Stimulated activated CD8-positive, alpha-beta memory T cell treated with anti-CD3 and anti-CD28 coated beads, Interleukin-12 subunit alpha, Interleukin-12 subunit beta, amount 100 ng/mL, for 4 hours (primary cell): Measurements from ENCODE around the gene SINHCAF.
A peak's percentile ranks its signal among the peaks of the same experiment; 100 is the strongest.
"Not testable (repeated sequence)": the region's sequence is repeated elsewhere in the genome, so short reads cannot be mapped to it uniquely, and the experiment has no call there.

Experiments
- DNase-seq: peaks from one replicate; pipeline ENCODE4 v3.0.0-alpha.2; 2020; ENCODE audit warnings: low read depth

The SINHCAF gene, protein sequence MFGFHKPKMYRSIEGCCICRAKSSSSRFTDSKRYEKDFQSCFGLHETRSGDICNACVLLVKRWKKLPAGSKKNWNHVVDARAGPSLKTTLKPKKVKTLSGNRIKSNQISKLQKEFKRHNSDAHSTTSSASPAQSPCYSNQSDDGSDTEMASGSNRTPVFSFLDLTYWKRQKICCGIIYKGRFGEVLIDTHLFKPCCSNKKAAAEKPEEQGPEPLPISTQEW

GRCh38 chr12:31325877-31326631 is at the start of gene SINHCAF:
TSS of gene SINHCAF (minus strand) at chr12:31326150. CDS start at chr12:31298204, 27,946 bp downstream.
- DNase-seq = peak; percentile 98

DNA sequence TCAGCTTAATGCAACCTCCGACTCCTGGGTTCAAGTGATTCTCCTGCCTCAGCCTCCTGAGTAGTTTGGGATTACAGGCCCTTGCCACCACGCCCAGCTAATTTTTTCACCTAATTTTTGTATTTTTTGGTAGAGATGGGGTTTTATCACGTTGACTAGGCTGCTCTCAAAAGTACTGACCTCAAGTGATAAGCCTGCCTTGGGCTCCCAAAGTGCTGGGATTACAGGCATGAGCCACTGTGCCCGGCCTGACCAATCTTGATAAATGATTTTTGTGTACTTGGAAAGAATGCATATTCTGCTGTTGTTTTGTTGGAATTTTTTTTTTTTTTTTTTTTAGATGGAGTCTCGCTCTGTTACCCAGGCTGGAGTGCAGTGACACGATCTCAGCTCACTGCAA is 49.5 kb upstream of the SINHCAF start:
- DNase-seq = not testable (repeated sequence)

DNA sequence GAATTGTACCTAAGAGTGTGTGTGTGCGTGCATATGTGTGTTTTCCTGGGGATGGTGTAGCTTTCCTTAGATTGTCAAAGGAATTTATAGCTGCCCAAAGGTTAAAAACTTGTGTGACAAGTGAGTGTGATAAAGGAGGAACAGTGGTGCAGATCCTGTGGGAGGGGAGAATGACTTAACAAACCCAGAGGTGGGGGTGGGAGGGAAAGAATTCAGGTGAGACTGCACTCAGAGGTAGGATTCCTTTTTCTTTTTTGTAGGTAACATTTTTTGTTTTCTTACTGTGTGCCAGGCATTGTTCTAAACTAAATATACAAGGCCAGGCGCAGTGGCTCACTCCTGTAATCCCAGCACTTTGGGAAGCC is 45.3 kb upstream of the SINHCAF start:
- DNase-seq = no peak

GRCh38 chr12:31370531-31371255 is 44.7 kb upstream of the SINHCAF start:
- DNase-seq = no peak

- no peak for DNase-seq
These were observed 44.0 kb upstream of the SINHCAF start for GRCh38 chr12:31369712-31370521.

DNA sequence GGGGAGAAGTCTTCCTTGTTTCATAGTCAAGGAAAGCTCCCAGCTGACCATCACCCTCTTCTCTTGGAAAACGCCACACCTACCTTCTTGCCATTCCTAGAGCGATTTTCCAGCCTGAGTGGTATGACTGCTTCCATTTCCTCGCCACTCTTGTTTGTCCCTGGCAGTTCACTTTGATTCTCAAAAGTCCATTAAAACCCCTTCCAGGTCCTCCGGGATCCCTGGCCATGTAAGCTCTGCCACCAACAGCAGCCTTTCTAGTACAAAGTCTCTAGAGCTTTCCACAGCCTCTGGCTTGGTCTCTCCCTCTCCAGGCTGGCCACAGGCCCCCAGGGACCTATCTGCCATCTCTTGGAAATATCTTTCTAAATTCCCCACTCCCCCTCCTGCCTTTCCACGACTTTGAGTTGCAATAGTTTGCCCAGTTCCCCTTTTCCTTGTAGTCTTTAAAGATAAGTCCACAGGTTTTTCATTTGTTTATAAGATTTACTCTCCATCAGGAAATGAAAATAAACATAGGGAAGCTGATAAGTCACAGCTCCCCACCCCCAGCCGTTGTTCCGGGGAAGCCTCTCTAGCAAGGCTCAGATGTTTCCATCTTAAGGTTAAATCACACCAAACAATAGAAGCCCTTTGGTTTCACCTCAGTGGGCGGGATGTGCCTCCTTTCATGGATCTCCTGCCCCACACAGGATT is 42.9 kb upstream of the SINHCAF start:
- DNase-seq = no peak

- no peak for DNase-seq
These were observed 40.2 kb upstream of the SINHCAF start for GRCh38 chr12:31366104-31366621.

DNA sequence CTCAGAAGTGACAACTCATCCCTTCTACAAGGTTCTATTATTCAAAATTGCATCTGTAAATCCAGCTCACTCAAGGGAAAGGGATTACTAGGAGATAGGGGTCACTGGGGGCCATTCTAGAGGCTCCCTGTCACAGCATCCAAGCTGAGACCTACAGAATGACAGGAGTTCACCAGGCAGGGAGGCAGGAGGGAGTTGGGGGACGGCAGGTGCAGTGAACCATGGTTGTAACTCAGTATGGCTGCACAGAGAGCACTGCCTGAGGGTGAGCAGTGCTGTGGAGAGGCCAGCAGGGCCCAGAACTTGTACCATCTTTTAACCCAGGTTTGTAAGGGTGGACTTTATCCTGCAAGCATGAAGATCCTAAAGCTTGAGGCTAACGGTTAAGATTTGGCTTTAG is 37.9 kb upstream of the SINHCAF start:
- no peak for DNase-seq

DNA sequence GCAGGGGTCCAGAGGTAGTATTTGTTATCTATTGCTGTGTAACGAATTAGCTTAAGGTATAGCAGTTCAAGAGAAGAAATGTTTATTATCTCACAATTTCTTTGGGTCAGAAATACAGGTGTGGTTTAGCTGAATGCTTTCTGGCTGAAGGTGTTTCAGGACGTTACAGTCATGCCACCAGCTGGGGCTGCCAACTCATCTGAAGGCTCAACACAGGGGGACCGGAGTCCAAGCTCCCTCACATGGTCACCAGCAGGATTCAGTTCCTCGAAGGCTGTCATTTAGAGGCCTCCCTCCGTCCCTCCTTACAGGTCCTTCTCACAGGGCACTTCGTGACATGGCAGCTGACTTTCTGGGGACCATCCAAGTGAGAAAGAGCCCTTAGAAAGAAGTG is 37.5 kb upstream of the SINHCAF start:
- DNase-seq = no peak

DNA sequence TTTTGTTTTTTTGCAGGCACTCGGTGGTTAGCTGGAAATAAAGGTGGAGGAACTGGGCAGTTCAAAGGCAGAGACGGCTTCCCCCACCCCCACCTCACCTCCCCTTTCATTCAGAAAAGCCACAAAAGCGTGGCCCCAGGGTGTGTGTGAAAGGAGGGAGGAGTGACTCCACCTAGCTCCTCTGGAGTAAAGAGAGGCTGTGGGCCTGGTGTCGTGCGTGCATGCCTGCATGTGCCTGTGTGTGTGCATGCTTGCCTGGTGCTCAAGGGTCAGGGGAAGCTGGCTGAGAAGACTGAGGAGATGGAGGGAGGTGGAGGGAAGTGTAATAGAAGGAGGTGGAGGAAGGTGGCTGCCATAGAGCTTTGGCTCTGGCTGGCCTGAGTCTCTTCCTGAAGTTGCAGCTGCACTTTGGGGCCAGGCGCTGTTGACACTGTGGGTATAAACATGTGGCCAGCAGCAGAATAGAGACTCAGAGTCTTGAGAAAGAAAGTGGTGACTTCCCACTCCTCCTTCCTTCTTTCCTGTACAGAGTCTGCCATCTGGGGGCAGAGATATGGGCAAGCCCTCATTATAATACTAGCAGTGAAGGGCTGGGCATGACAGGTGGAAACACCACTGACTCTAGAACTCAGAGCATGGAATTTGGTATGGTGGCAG is 36.9 kb upstream of the SINHCAF start:
- DNase-seq = no peak

DNA sequence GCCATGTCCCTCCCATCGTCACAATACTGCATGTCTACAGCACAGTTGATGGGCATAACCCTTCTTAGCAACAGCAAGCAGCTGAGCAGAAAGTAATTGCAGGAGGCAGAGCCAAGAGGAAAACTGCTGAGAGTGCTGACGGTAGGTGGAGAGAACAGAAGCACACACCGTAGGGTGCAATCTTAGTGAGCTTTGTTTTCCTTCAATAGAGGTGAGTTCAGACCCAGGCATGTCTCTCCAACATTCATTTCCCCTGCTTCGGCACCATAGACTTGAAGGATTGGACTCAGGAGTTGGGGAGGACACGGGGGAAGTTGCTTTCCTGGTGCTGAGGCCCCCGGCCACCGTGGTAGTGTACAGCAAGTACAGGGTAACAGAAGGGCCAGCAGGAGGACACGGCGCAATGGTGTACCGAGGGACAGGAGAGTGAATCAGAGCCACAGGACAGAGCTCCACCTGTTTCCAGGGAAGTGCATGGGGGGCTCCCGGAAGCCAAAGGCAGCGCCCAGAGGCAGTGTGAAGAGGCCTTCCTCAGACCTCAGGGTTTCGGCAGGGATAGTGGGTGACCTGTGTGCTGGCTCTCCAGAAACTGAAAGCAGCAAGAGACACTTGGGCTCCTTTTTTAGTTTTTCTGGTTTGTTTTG is 36.3 kb upstream of the SINHCAF start:
- no peak for DNase-seq

DNA sequence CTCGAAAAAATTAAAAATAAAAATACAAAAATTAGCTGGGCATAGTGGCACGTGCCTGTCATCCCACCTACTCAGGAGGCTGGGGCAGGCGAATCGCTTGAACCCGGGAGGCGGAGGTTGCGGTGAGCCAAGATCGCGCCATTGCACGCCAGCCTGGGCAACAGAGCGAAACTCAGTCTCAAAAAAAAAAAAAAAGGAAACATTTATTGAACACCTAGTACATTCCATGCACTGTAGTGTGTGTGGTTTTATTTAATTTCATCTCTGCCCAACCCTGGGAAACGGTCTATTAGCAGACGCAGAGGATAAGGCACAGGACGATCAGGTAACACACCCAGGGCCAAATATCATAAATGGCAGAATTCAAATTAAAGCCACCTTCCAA is 35.8 kb upstream of the SINHCAF start:
- no peak for DNase-seq

GRCh38 chr12:31355747-31356107 is 29.8 kb upstream of the SINHCAF start:
- no peak for DNase-seq

DNA sequence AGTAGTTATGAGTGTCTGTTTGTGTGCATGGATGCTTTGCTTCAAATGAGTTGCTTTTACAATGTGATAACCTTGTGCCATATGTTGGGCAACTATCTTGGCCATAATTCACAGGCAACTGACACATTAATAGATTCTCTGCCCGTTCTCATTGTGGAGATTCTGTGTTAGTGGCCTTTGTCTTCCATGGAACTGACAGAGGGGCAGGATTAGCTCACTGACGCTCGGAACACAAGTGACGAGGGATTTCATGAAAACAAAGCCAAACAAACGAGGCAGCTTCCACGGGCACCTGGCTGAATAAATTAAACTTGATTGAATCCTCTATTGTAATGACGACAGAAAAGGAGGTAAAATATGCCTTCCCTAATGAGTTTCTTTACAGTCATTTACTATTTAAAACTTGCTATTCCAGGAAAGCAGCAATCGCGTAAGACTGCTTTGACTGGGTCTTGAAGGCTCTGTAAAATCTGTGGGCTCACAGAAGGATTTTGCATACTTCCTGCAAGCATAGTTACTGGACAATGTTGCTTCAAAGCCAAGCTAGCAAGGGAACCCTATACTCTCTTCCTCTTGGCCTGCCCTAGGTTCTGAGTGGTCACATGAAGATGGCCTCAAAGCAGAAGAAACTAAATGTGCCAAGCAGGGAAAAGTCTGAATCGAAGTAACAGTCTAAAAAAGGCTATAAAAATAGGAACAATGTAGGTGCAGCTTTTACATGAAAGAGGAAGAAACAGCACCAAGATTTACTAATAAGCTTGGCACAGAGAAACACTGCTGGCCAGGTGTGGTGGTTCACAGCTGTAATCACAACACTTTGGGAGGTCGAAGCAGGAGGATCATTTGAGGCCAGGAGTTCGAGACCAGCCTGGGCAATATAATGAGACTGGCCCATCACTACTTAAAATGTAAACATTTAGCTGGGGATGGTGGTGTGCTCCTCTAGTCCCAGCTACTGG is 28.1 kb upstream of the SINHCAF start:
- no peak for DNase-seq

GRCh38 chr12:31346267-31346666 is 20.3 kb upstream of the SINHCAF start:
- no peak for DNase-seq

DNA sequence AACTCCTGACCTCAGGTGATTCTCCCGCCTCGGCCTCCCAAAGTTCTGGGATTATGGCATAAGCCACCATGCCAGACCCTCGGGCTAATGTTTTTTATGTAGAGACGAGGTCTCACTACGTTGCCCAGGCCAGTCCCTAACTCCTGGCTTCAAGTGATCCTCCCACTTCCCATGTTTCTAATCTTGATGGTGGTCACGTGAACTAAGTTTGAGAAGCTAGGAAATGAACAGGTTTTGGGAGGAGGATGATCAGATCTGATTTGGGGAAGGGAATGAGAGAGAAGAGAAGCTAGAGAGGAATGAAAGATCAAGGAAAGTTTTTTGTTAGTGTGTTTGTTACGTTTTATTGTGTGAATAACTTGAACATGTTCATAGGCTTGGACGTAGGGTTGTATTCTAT is 17.2 kb upstream of the SINHCAF start:
- DNase-seq = no peak

GRCh38 chr12:31342286-31342685 is 16.3 kb upstream of the SINHCAF start:
- no peak for DNase-seq

DNA sequence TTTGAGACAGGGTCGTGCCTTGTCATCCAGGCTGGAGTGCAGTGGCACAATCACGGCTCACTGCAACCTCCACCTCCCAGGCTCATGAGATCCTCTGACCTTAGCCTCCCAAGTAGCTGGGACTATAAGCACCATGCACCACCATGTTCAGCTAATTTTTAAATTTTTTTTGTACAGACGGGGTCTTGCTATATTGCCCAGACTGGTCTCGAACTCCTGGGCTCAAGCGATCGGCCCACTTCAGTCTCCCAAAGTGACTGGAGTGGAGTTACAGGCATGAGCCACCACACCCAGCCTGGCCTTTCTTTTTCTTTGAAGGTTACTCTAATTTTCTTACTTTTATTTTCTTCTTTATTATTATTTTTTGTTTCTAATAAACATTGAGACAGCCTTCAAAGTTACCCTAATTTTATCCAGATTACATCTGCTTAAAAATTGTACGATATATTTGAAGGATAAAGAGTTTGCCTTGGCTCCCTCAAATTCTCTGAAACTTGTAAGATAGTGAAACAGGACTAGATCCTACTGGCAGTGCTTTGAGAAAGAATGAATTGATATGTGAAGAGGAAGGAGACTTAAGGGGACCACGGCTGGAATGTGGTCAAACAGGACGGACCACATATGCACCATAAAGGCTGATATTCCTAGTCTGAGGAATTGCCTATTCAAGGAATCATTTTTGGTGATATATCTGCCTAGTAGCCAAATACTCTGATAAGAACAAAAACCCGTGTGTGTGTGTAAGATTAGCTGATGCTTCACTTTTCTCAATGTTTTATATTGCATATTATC is 14.1 kb upstream of the SINHCAF start:
- DNase-seq = no peak

- DNase-seq = no peak
These were observed 12.0 kb upstream of the SINHCAF start for GRCh38 chr12:31337952-31338351.
